ENCODE data around the gene ALDH16A1.

The ALDH16A1 gene

GRCh38 chr19:49434907-49435583, 18.0 kb upstream of the ALDH16A1 start:
- Histone ChIP-seq H3K27me3 (ENCODE audit: control insufficient read depth in 1 of 2, insufficient read depth in 2 of 2, low read length in 2 of 2) (peaks cover 41 to 97% of the 10 kb centered on the region in 2 donors), H3K36me3 (ENCODE audit: insufficient read depth, low read length) (no peaks in the 10 kb centered on the region), H3K9me3 (ENCODE audit: low read length) (no peaks in the 10 kb centered on the region), H3K4me1 (ENCODE audit: insufficient read depth, low read length) (no peaks in the 10 kb centered on the region), H3K9ac (ENCODE audit: low read length) (no peak overlapping the region), H3K4me3 (ENCODE audit: low read depth in 1 of 2, low read length in 2 of 2) (no peak overlapping the region), H3K27ac (ENCODE audit: low read depth, low read length) (no peak overlapping the region)

GRCh38 chr19:49435670-49436069, 17.4 kb upstream of the ALDH16A1 start:
- no peak overlapping the region for H3K4me3 ChIP-seq (ENCODE audit: low read depth in 1 of 2, low read length in 2 of 2)
- H3K9ac ChIP-seq (ENCODE audit: low read length), result no peak overlapping the region
- peaks cover 46 to 98% of the 10 kb centered on the region in 2 donors for H3K27me3 ChIP-seq (ENCODE audit: control insufficient read depth in 1 of 2, insufficient read depth in 2 of 2, low read length in 2 of 2)
- H3K9me3 ChIP-seq (ENCODE audit: low read length), result no peaks in the 10 kb centered on the region
- H3K36me3 ChIP-seq (ENCODE audit: insufficient read depth, low read length), result no peaks in the 10 kb centered on the region
- no peak overlapping the region for H3K27ac ChIP-seq (ENCODE audit: low read depth, low read length)
- no peaks in the 10 kb centered on the region for H3K4me1 ChIP-seq (ENCODE audit: insufficient read depth, low read length)

GRCh38 chr19:49436381-49437017, 16.5 kb upstream of the ALDH16A1 start:
- H3K27me3 ChIP-seq (ENCODE audit: control insufficient read depth in 1 of 2, insufficient read depth in 2 of 2, low read length in 2 of 2), result peaks cover 48 to 94% of the 10 kb centered on the region in 2 donors
- no peak overlapping the region for H3K27ac ChIP-seq (ENCODE audit: low read depth, low read length)
- H3K9me3 ChIP-seq (ENCODE audit: low read length), result no peaks in the 10 kb centered on the region
- no peak overlapping the region for H3K9ac ChIP-seq (ENCODE audit: low read length)
- H3K4me1 ChIP-seq (ENCODE audit: insufficient read depth, low read length), result no peaks in the 10 kb centered on the region
- H3K36me3 ChIP-seq (ENCODE audit: insufficient read depth, low read length), result no peaks in the 10 kb centered on the region
- no peak overlapping the region for H3K4me3 ChIP-seq (ENCODE audit: low read depth in 1 of 2, low read length in 2 of 2)

GRCh38 chr19:49437231-49437630, 15.8 kb upstream of the ALDH16A1 start:
- H3K27me3 ChIP-seq (ENCODE audit: control insufficient read depth in 1 of 2, insufficient read depth in 2 of 2, low read length in 2 of 2), result peaks cover 49 to 94% of the 10 kb centered on the region in 2 donors
- H3K9ac ChIP-seq (ENCODE audit: low read length), result no peak overlapping the region
- no peaks in the 10 kb centered on the region for H3K4me1 ChIP-seq (ENCODE audit: insufficient read depth, low read length)
- H3K9me3 ChIP-seq (ENCODE audit: low read length), result no peaks in the 10 kb centered on the region
- no peaks in the 10 kb centered on the region for H3K36me3 ChIP-seq (ENCODE audit: insufficient read depth, low read length)
- no peak overlapping the region for H3K27ac ChIP-seq (ENCODE audit: low read depth, low read length)
- H3K4me3 ChIP-seq (ENCODE audit: low read depth in 1 of 2, low read length in 2 of 2), result no peak overlapping the region

- Histone ChIP-seq H3K36me3 (ENCODE audit: insufficient read depth, low read length) (no peaks in the 10 kb centered on the region), H3K9me3 (ENCODE audit: low read length) (no peaks in the 10 kb centered on the region), H3K4me1 (ENCODE audit: insufficient read depth, low read length) (no peaks in the 10 kb centered on the region), H3K27ac (ENCODE audit: low read depth, low read length) (no peak overlapping the region), H3K4me3 (ENCODE audit: low read depth in 1 of 2, low read length in 2 of 2) (no peak overlapping the region), H3K9ac (ENCODE audit: low read length) (no peak overlapping the region), H3K27me3 (ENCODE audit: control insufficient read depth in 1 of 2, insufficient read depth in 2 of 2, low read length in 2 of 2) (peaks cover 48 to 94% of the 10 kb centered on the region in 2 donors)
Measured at GRCh38 chr19:49438261-49438660, 14.8 kb upstream of the ALDH16A1 start.

- Histone ChIP-seq H3K27ac (ENCODE audit: low read depth, low read length) (no peak overlapping the region), H3K9ac (ENCODE audit: low read length) (no peak overlapping the region), H3K9me3 (ENCODE audit: low read length) (no peaks in the 10 kb centered on the region), H3K36me3 (ENCODE audit: insufficient read depth, low read length) (no peaks in the 10 kb centered on the region), H3K27me3 (ENCODE audit: control insufficient read depth in 1 of 2, insufficient read depth in 2 of 2, low read length in 2 of 2) (peaks cover 32 to 80% of the 10 kb centered on the region in 2 donors), H3K4me1 (ENCODE audit: insufficient read depth, low read length) (no peaks in the 10 kb centered on the region), H3K4me3 (ENCODE audit: low read depth in 1 of 2, low read length in 2 of 2) (no peak overlapping the region)
Measured at GRCh38 chr19:49439836-49440235, 13.2 kb upstream of the ALDH16A1 start.

GRCh38 chr19:49440439-49441209, 12.4 kb upstream of the ALDH16A1 start:
- no peak overlapping the region for H3K4me3 ChIP-seq (ENCODE audit: low read depth in 1 of 2, low read length in 2 of 2)
- H3K36me3 ChIP-seq (ENCODE audit: insufficient read depth, low read length), result no peaks in the 10 kb centered on the region
- no peak overlapping the region for H3K27ac ChIP-seq (ENCODE audit: low read depth, low read length)

GRCh38 chr19:49441210-49441959, 11.6 kb upstream of the ALDH16A1 start, which contains the start of gene SLC17A7:
Gene SLC17A7, minus strand, starts transcription at chr19:49441527. Its CDS starts 148 bp downstream, at chr19:49441379.
- H3K9me3 ChIP-seq (ENCODE audit: low read length), result no peaks in the 10 kb centered on the region
- H3K9ac ChIP-seq (ENCODE audit: low read length), result no peak within 1 kb of the TSS
- H3K36me3 ChIP-seq (ENCODE audit: insufficient read depth, low read length), result peaks cover under 1% of the 10 kb centered on the region
- H3K27ac ChIP-seq (ENCODE audit: low read depth, low read length), result no peak within 1 kb of the TSS
- H3K4me1 ChIP-seq (ENCODE audit: insufficient read depth, low read length), result no peaks in the 10 kb centered on the region
- H3K4me3 ChIP-seq (ENCODE audit: low read depth in 1 of 2, low read length in 2 of 2), result no peak within 1 kb of the TSS
- H3K27me3 ChIP-seq (ENCODE audit: control insufficient read depth in 1 of 2, insufficient read depth in 2 of 2, low read length in 2 of 2), result peaks cover 23 to 65% of the 10 kb centered on the region in 2 donors

More at GRCh38 chr19:49440439-49441209, 12.4 kb upstream of the ALDH16A1 start:
- H3K4me1 ChIP-seq (ENCODE audit: insufficient read depth, low read length), result no peaks in the 10 kb centered on the region
- no peak overlapping the region for H3K9ac ChIP-seq (ENCODE audit: low read length)
- peaks cover 27 to 72% of the 10 kb centered on the region in 2 donors for H3K27me3 ChIP-seq (ENCODE audit: control insufficient read depth in 1 of 2, insufficient read depth in 2 of 2, low read length in 2 of 2)
- no peaks in the 10 kb centered on the region for H3K9me3 ChIP-seq (ENCODE audit: low read length)

- no peak overlapping the region for H3K27ac ChIP-seq (ENCODE audit: low read depth, low read length)
- peaks cover 23 to 59% of the 10 kb centered on the region in 2 donors for H3K27me3 ChIP-seq (ENCODE audit: control insufficient read depth in 1 of 2, insufficient read depth in 2 of 2, low read length in 2 of 2)
Measured at GRCh38 chr19:49441960-49442350, 11.1 kb upstream of the ALDH16A1 start.

GRCh38 chr19:49442354-49442753, 10.7 kb upstream of the ALDH16A1 start:
- no peak overlapping the region for H3K9ac ChIP-seq (ENCODE audit: low read length)
- H3K27ac ChIP-seq (ENCODE audit: low read depth, low read length), result no peak overlapping the region
- no peaks in the 10 kb centered on the region for H3K4me1 ChIP-seq (ENCODE audit: insufficient read depth, low read length)
- H3K9me3 ChIP-seq (ENCODE audit: low read length), result no peaks in the 10 kb centered on the region
- no peak overlapping the region for H3K4me3 ChIP-seq (ENCODE audit: low read depth in 1 of 2, low read length in 2 of 2)
- H3K36me3 ChIP-seq (ENCODE audit: insufficient read depth, low read length), result peaks cover 4% of the 10 kb centered on the region
- H3K27me3 ChIP-seq (ENCODE audit: control insufficient read depth in 1 of 2, insufficient read depth in 2 of 2, low read length in 2 of 2), result peaks cover 23 to 55% of the 10 kb centered on the region in 2 donors

More at GRCh38 chr19:49441960-49442350, 11.1 kb upstream of the ALDH16A1 start:
- H3K4me3 ChIP-seq (ENCODE audit: low read depth in 1 of 2, low read length in 2 of 2), result no peak overlapping the region
- H3K4me1 ChIP-seq (ENCODE audit: insufficient read depth, low read length), result no peaks in the 10 kb centered on the region
- no peak overlapping the region for H3K9ac ChIP-seq (ENCODE audit: low read length)
- H3K36me3 ChIP-seq (ENCODE audit: insufficient read depth, low read length), result peaks cover 4% of the 10 kb centered on the region
- no peaks in the 10 kb centered on the region for H3K9me3 ChIP-seq (ENCODE audit: low read length)

Data from muscle layer of colon (tissue), 2 donors.